Left renal cortex interstitium (tissue), 4 donors: ENCODE results near the gene CA11. TPM values are rescaled to one million over a fixed set of nuclear protein-coding genes. Genes with fewer than 3 reads are reported as not detected.

ENCODE experiments used
- DNase-seq, 4 donors: peaks; one replicate each; pipeline ENCODE4 v3.0.0-alpha.2; 2013; ENCODE audit warnings: low read depth in 4 of 4, low spot score in 2 of 4, missing footprints in 1 of 4
- polyA plus RNA-seq, 4 donors: library from polyadenylated mRNA; unstranded; fragments of 120-200 nt; gene quantifications; one replicate each; pipeline ENCODE4 v1.2.1, GENCODE V29; 2013; ENCODE audit not compliant: insufficient read length in 4 of 4

Gene CA11
- polyA plus RNA-seq, 4 donors: 20.9 to 34.8 (median 28.6) TPM

GRCh38 chr19:48616041-48616436 lies 29.9 kb downstream of the CA11 start:
- no peak for DNase-seq

GRCh38 chr19:48615231-48616040 lies 30.6 kb downstream of the CA11 start:
- DNase-seq: no peak

- DNase-seq: no peak
These were observed 31.4 kb downstream of the CA11 start, which contains the start of gene FAM83E for GRCh38 chr19:48614436-48615230. Gene FAM83E (minus strand): TSS chr19:48615076. CDS start chr19:48613372, 1,704 bp downstream.

GRCh38 chr19:48613852-48614435 lies 32.0 kb downstream of the CA11 start:
- DNase-seq: no peak

GRCh38 chr19:48613024-48613851 lies 32.7 kb downstream of the CA11 start:
- no peak for DNase-seq

GRCh38 chr19:48611872-48612271 lies 34.1 kb downstream of the CA11 start:
- no peak for DNase-seq

GRCh38 chr19:48609571-48610108 lies 36.3 kb downstream of the CA11 start:
- no peak for DNase-seq

GRCh38 chr19:48608798-48609263 lies 37.2 kb downstream of the CA11 start:
- DNase-seq: no peak

GRCh38 chr19:48607359-48607755 lies 38.6 kb downstream of the CA11 start:
- no peak for DNase-seq

- DNase-seq: no peak
These were observed 39.3 kb downstream of the CA11 start, which contains the start of gene SPACA4 for GRCh38 chr19:48606463-48607358. Gene SPACA4 (plus strand): TSS chr19:48606742. CDS start chr19:48606979, 237 bp downstream.

- DNase-seq: no peak
These were observed 42.1 kb downstream of the CA11 start for GRCh38 chr19:48603850-48604249.

- DNase-seq: no peak
These were observed 42.5 kb downstream of the CA11 start for GRCh38 chr19:48603449-48603848.

- DNase-seq: no peak
These were observed 43.0 kb downstream of the CA11 start for GRCh38 chr19:48603001-48603400.

- DNase-seq: no peak
These were observed 45.1 kb downstream of the CA11 start for GRCh38 chr19:48600679-48601417.

- DNase-seq: no peak
These were observed 46.8 kb downstream of the CA11 start for GRCh38 chr19:48598996-48599700.

GRCh38 chr19:48596679-48597465 lies 49.1 kb downstream of the CA11 start:
- no peak for DNase-seq

- no peak for DNase-seq
These were observed 49.8 kb downstream of the CA11 start for GRCh38 chr19:48596237-48596636.
